HepG2 (cell line): ENCODE results near the gene ARHGEF40. TPM values are rescaled to one million over a fixed set of nuclear protein-coding genes. Genes with fewer than 3 reads are reported as not detected.
"Not testable (repeated sequence)": the region's sequence is repeated elsewhere in the genome, so short reads cannot be mapped to it uniquely, and the experiment has no call there.

Experiments
- ATAC-seq: fragments of 200-7000 bp; cut with Tn5 transposase; 3 replicates; pipeline ENCODE4 v1.9.1; 2020; ENCODE audit warnings: mild to moderate bottlenecking, moderate library complexity
- BruUV-seq: library from RNA; stranded (reverse); fragments of 400-500 nt; replicated peaks from 2 replicates; lab custom pipeline; 2021; lab: Mats Ljungman, UMichigan
- CTCF ChIA-PET: fragments of 300-600 bp; formaldehyde crosslinking; extraction: SDS; loops from one replicate; lab custom pipeline; 2021; ENCODE audit warnings: low total read pairs, inconsistent platforms, low intra/inter-chr PET ratio; lab: Yijun Ruan, JAX
- POLR2A ChIA-PET: fragments of 350-600 bp; sonication (Branson Sonifier 250); formaldehyde crosslinking; loops from one replicate; lab custom pipeline; 2020; ENCODE audit warnings: antibody characterized with exemption, inconsistent platforms; lab: Yijun Ruan, JAX
- DNase-seq: peaks from one replicate; pipeline ENCODE4 v3.0.0-alpha.2; 2015; ENCODE audit warnings: low spot score
- FAIRE-seq: peaks from 3 replicates; lab custom pipeline; 2011; peaks lifted over from hg19 to GRCh38; lab: Jason Lieb, UNC
- H2AFZ ChIP-seq: one replicate; pipeline ENCODE4 v1.6.1; 2011; ENCODE audit warnings: low read length, inconsistent platforms
- H3K27ac ChIP-seq: fragments of 300-600 bp; 3 replicates; pipeline ENCODE4 v1.8.0; 2011; ENCODE audit warnings: mixed run types, mild to moderate bottlenecking, mixed read lengths, low read length, inconsistent platforms; ENCODE audit not compliant: insufficient read depth; ENCODE audit errors: extremely low read length
- H3K27me3 ChIP-seq, 2 experiments: fragments of 200-600 bp in 1 of 2; 2 replicates in 1 of 2; 3 replicates in 1 of 2; pipeline versions ENCODE4 v1.6.0 to v1.8.0; 2011; ENCODE audit warnings: low read length in 2 of 2, mild to moderate bottlenecking in 2 of 2, moderate library complexity in 2 of 2, inconsistent platforms in 1 of 2; ENCODE audit not compliant: insufficient read depth in 2 of 2, control insufficient read depth in 1 of 2
- H3K36me3 ChIP-seq, 2 experiments: fragments of 200-600 bp in 1 of 2; replicated peaks in 1 of 2; 2 replicates in 1 of 2; 3 replicates in 1 of 2; pipeline versions ENCODE4 v1.5.1 to v1.8.0; 2011; ENCODE audit warnings: low read length in 2 of 2, inconsistent platforms in 1 of 2; ENCODE audit not compliant: insufficient read depth in 2 of 2, control insufficient read depth in 1 of 2
- H3K4me1 ChIP-seq: 2 replicates; pipeline ENCODE4 v1.5.1; 2012; ENCODE audit warnings: low read length, inconsistent platforms; ENCODE audit not compliant: insufficient read depth
- H3K4me2 ChIP-seq: 2 replicates; pipeline ENCODE4 v1.6.0; 2011; ENCODE audit warnings: low read depth, low read length, inconsistent platforms
- H3K4me3 ChIP-seq, 3 experiments: fragments of 200-600 bp in 1 of 3; sonication (generic), shearing (Covaris generic) in 1 of 3; replicated peaks in 1 of 3; 2 replicates each; pipeline ENCODE4 v1.5.1; 2011 to 2016; ENCODE audit warnings: low read length in 3 of 3, inconsistent platforms in 2 of 3, low read depth in 2 of 3, mild to moderate bottlenecking in 2 of 3, control low read depth in 1 of 3, mixed read lengths in 1 of 3; ENCODE audit not compliant: insufficient read depth in 1 of 3
- H3K79me2 ChIP-seq: one replicate; pipeline ENCODE4 v1.6.1; 2011; ENCODE audit warnings: low read length, inconsistent platforms; ENCODE audit not compliant: insufficient read depth
- H3K9ac ChIP-seq: 2 replicates; pipeline ENCODE4 v1.6.0; 2011; ENCODE audit warnings: mild to moderate bottlenecking, low read depth, low read length, inconsistent platforms; ENCODE audit not compliant: insufficient read depth
- H3K9me3 ChIP-seq: 2 replicates; pipeline ENCODE4 v1.5.1; 2012; ENCODE audit warnings: mild to moderate bottlenecking, low read length
- H4K20me1 ChIP-seq: 2 replicates; pipeline ENCODE4 v1.6.0; 2011; ENCODE audit warnings: inconsistent platforms, mild to moderate bottlenecking, low read length, moderate library complexity; ENCODE audit not compliant: insufficient read depth
- CC2D1A ChIP-seq: sonication (generic); formaldehyde crosslinking; IDR thresholded peaks from 2 replicates; pipeline ENCODE4 v1.8.1; 2023; ENCODE audit warnings: mild to moderate bottlenecking, missing genetic modification reagents
- SIN3B ChIP-seq: fragments of 150-350 bp; IDR thresholded peaks from 2 replicates; pipeline ENCODE4 v1.6.1; 2014; ENCODE audit warnings: low read length
- TMF1 ChIP-seq: sonication (generic); formaldehyde crosslinking; IDR thresholded peaks from 2 replicates; pipeline ENCODE4 v1.8.1; 2022; ENCODE audit warnings: low read depth, missing genetic modification reagents
- TP53 ChIP-seq: sonication (generic); formaldehyde crosslinking; conservative IDR thresholded peaks from 2 replicates; pipeline ENCODE4 v1.4.0; 2020; ENCODE audit warnings: missing genetic modification reagents
- ZC3H4 ChIP-seq: sonication (generic); formaldehyde crosslinking; IDR thresholded peaks from 2 replicates; pipeline ENCODE4 v1.4.0; 2020; ENCODE audit warnings: missing genetic modification reagents, borderline replicate concordance
- ZFP36L2 ChIP-seq: sonication (generic); formaldehyde crosslinking; IDR thresholded peaks from 2 replicates; pipeline ENCODE4 v1.4.0; 2020; ENCODE audit warnings: missing genetic modification reagents
- ZFP90 ChIP-seq: sonication (generic); formaldehyde crosslinking; IDR thresholded peaks from 2 replicates; pipeline ENCODE4 v1.8.0; 2022; ENCODE audit warnings: missing genetic modification reagents, mild to moderate bottlenecking, inconsistent platforms, borderline replicate concordance
- ZNF263 ChIP-seq: sonication (generic); formaldehyde crosslinking; IDR thresholded peaks from 2 replicates; pipeline ENCODE4 v1.4.0; 2020; ENCODE audit warnings: missing genetic modification reagents
- WGBS: methylation state at CpG from one replicate; pipeline ENCODE4 v1.1.6; 2017; ENCODE audit warnings: low lambda C conversion rate; 5-methylcytosine and 5-hydroxymethylcytosine counted together
- in situ Hi-C: cut with HindIII; loops from 2 replicates; pipeline ENCODE4 v1.10.0; 2017; ENCODE audit warnings: low pct_unique_long_range_greater_than_20kb; ENCODE audit not compliant: extremely low pct_ligation_motif_present
- intact Hi-C: fragments of 100-400 bp; cut with micrococcal nuclease; formaldehyde crosslinking; loops from one replicate; pipeline ENCODE4 v1.10.0; 2022; ENCODE audit not compliant: unreplicated experiment
- polyA plus RNA-seq, 8 experiments: library from polyadenylated mRNA; depleted of rRNA in 3 of 8; stranded (reverse) in 7 of 8; unstranded in 1 of 8; fragments of >200 nt; fragmentation: Illumina TruSeq in 4 of 8; extraction: Trizol in 4 of 8; gene quantifications; 2 replicates each; pipeline versions ENCODE4 v1.2.1 to v1.2.3, GENCODE V29; 2011 to 2016; ENCODE audit warnings: low read depth in 4 of 8, missing spikeins in 1 of 8, mixed read lengths in 1 of 8; ENCODE audit not compliant: insufficient read depth in 1 of 8
- total RNA-seq, 5 experiments: library from RNA; depleted of rRNA; stranded (reverse); fragments of >200 nt; fragmentation: Illumina TruSeq; extraction: Trizol; gene quantifications; 2 replicates each; pipeline ENCODE4 v1.2.3, GENCODE V29; 2016; ENCODE audit warnings: low read depth in 1 of 5
- TF ChIP-seq, protein P1 (sequence below): sonication (generic); formaldehyde crosslinking; IDR thresholded peaks from 2 replicates; pipeline ENCODE4 v1.8.1; 2023; ENCODE audit warnings: mild to moderate bottlenecking, moderate library complexity, missing genetic modification reagents
- TF ChIP-seq, protein P2 (sequence below): sonication (generic); formaldehyde crosslinking; conservative IDR thresholded peaks from 2 replicates; pipeline ENCODE4 v1.5.0; 2020; ENCODE audit warnings: missing genetic modification reagents

The ARHGEF40 gene
- total and polyA plus RNA-seq, 2 of the 13 experiments (the other 11 are each of a cell fraction or from before 2014, with no cell fraction given), result 28.1 to 78.1 TPM

DNA sequence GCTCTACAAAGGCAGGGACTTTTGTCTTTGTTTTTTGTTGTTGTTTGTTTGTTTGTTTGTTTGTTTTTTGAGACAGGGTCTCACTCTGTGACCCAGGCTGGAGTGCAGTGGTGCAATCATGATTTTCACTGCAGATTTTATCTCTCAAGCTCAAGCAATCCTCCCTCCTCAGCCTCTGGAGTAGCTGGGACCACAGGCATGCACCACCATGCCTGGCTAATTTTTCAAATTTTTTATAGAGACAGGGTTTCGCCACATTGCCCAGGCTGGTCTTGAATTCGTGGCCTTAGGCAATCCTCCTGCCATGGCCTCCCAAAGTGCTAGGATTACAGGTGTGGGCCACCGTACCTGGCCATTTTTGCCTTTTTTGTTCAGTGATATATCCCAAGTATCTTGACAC is 29.2 kb upstream of the ARHGEF40 start:
- H3K4me1 ChIP-seq, result peaks cover 76% of the 10 kb centered on the region
- H3K4me2 ChIP-seq, H3K27ac ChIP-seq, H3K4me3 ChIP-seq, H2AFZ ChIP-seq, BruUV-seq, H3K27me3 ChIP-seq, ATAC-seq, H3K9ac ChIP-seq, FAIRE-seq, H3K36me3 ChIP-seq, H4K20me1 ChIP-seq, H3K9me3 ChIP-seq, H3K79me2 ChIP-seq, DNase-seq: not testable (repeated sequence)
- CTCF ChIA-PET, result interaction anchor here (0.7 to 4.8 kb wide), 8 partner anchors 17 to 343 kb away, joined by 3 to 109 read pairs (median 6); no protein-coding TSS in a partner anchor
- POLR2A ChIA-PET, result interaction anchor here (0.8 to 3.5 kb wide), 8 partner anchors 9 to 49 kb away, joined by 4 to 112 read pairs (median 23); partner anchors contain the start of gene ARHGEF40
- intact Hi-C loops, result loop anchor here (1.0 to 2.0 kb wide), 3 partner anchors 14 to 184 kb away; no protein-coding TSS in a partner anchor
- in situ Hi-C loops, result loop anchor here (5.0 kb wide), 1 partner anchor 184 kb away; no protein-coding TSS in a partner anchor
- 80% methylated on average over 3 of the region's 3 CpGs for WGBS

- no peaks in the 10 kb centered on the region for H4K20me1 ChIP-seq
- ChIA-PET CTCF (interaction anchor here (2.5 kb wide), 1 partner anchor 51 kb away, joined by 14 read pairs; no protein-coding TSS in a partner anchor), POLR2A (interaction anchor here (1.0 to 3.5 kb wide), 3 partner anchors 12 to 29 kb away, joined by 4 to 26 read pairs (median 7); partner anchors contain the start of gene NDRG2)
- H3K27me3 ChIP-seq, result no peaks in the 10 kb centered on the region
- no peaks in the 10 kb centered on the region for H3K36me3 ChIP-seq
- no TSS peak for BruUV-seq
- no peak within 1 kb of the TSS for H3K4me3 ChIP-seq
- no peak for TF ChIP-seq CC2D1A (CRISPR knock-in tag)
- TF ChIP-seq TMF1 (CRISPR knock-in tag), result no peak
- TF ChIP-seq, protein P1, sequence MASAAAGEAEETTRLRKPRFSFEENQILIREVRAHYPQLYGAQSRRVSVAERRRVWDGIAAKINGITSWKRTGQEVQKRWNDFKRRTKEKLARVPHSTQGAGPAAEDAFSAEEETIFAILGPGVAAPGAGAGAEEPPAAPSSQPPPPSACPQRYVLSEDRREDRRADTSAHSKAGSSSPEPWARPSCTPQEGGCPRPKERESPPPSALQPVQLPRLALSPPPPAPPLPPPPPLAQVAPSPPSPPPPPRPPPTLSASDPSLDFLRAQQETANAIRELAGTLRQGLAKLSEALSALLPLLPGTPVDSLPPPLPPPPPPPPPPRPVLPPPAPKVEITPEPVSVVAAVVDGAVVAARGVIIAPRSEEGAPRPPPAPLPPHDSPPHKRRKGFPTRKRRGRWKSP (CRISPR knock-in tag), result no peak
- no peak for TF ChIP-seq ZNF263
- TF ChIP-seq ZFP36L2, result no peak
- no peak for TF ChIP-seq ZFP90 (CRISPR knock-in tag)
- no peak for TF ChIP-seq TP53
- no peak for TF ChIP-seq ZC3H4 (CRISPR knock-in tag)
- TF ChIP-seq SIN3B, result no peak
- TF ChIP-seq, protein P2, sequence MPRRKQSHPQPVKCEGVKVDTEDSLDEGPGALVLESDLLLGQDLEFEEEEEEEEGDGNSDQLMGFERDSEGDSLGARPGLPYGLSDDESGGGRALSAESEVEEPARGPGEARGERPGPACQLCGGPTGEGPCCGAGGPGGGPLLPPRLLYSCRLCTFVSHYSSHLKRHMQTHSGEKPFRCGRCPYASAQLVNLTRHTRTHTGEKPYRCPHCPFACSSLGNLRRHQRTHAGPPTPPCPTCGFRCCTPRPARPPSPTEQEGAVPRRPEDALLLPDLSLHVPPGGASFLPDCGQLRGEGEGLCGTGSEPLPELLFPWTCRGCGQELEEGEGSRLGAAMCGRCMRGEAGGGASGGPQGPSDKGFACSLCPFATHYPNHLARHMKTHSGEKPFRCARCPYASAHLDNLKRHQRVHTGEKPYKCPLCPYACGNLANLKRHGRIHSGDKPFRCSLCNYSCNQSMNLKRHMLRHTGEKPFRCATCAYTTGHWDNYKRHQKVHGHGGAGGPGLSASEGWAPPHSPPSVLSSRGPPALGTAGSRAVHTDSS (CRISPR knock-in tag), result no peak
- peaks cover 76% of the 10 kb centered on the region for H3K4me1 ChIP-seq
- H3K9me3 ChIP-seq, result no peaks in the 10 kb centered on the region
- 93% methylated on average over 11 of the region's 11 CpGs for WGBS
- H3K79me2 ChIP-seq, result no peaks in the 10 kb centered on the region
- H3K9ac ChIP-seq, result no peak within 1 kb of the TSS
- no peak within 1 kb of the TSS for H3K27ac ChIP-seq
- intact Hi-C loops, result loop anchor here (2.0 kb wide), 1 partner anchor 13 kb away; no protein-coding TSS in a partner anchor
- ATAC-seq (no peak), FAIRE-seq (no peak), DNase-seq (no peak)
- H3K4me2 ChIP-seq, result no peak within 1 kb of the TSS
- no peak within 1 kb of the TSS for H2AFZ ChIP-seq
- in situ Hi-C loops, result loop anchor here (5.0 kb wide), 1 partner anchor 185 kb away; no protein-coding TSS in a partner anchor
These were observed 28.2 kb upstream of the ARHGEF40 start, which contains the start of gene RNASE7 for GRCh38 chr14:21041676-21042433. TSS of gene RNASE7 (plus strand) at chr14:21042362. CDS start at chr14:21042993, 631 bp downstream.
